CMK (cell line): ENCODE measurements around the gene CLCN4.

Source experiments
- DNase-seq: peaks from one replicate; pipeline ENCODE4 v3.0.0-alpha.2; 2010; ENCODE audit warnings: low read depth

Gene CLCN4

GRCh38 chrX:10156199-10157031 lies at the start of gene CLCN4:
Gene CLCN4 (plus strand): TSS chrX:10156975. CDS start chrX:10185033, 28,058 bp downstream.
- no peak for DNase-seq

- no peak for DNase-seq
Measured at GRCh38 chrX:10107483-10107882, 49.3 kb upstream of the CLCN4 start.

- no peak for DNase-seq
Measured at GRCh38 chrX:10108288-10108687, 48.5 kb upstream of the CLCN4 start.

- DNase-seq: no peak
Measured at GRCh38 chrX:10109695-10110094, 47.1 kb upstream of the CLCN4 start.

GRCh38 chrX:10110316-10110935 lies 46.3 kb upstream of the CLCN4 start:
- DNase-seq: no peak

GRCh38 chrX:10110984-10111363 lies 45.8 kb upstream of the CLCN4 start:
- no peak for DNase-seq

GRCh38 chrX:10111364-10112148 lies 45.2 kb upstream of the CLCN4 start:
- no peak for DNase-seq

- DNase-seq: no peak
Measured at GRCh38 chrX:10112510-10112909, 44.3 kb upstream of the CLCN4 start.

- no peak for DNase-seq
Measured at GRCh38 chrX:10115082-10115481, 41.7 kb upstream of the CLCN4 start.

GRCh38 chrX:10117301-10117700 lies 39.5 kb upstream of the CLCN4 start:
- no peak for DNase-seq

- DNase-seq: no peak
Measured at GRCh38 chrX:10117864-10118377, 38.9 kb upstream of the CLCN4 start.

- DNase-seq: no peak
Measured at GRCh38 chrX:10118530-10118929, 38.2 kb upstream of the CLCN4 start.

GRCh38 chrX:10119399-10119990 lies 37.3 kb upstream of the CLCN4 start:
- DNase-seq: peak; percentile 43

- no peak for DNase-seq
Measured at GRCh38 chrX:10120331-10120730, 36.4 kb upstream of the CLCN4 start.

GRCh38 chrX:10120828-10121227 lies 35.9 kb upstream of the CLCN4 start:
- DNase-seq: no peak

GRCh38 chrX:10121787-10122186 lies 35.0 kb upstream of the CLCN4 start:
- no peak for DNase-seq

GRCh38 chrX:10124506-10125247 lies 32.1 kb upstream of the CLCN4 start:
- DNase-seq: no peak

- no peak for DNase-seq
Measured at GRCh38 chrX:10125248-10125615, 31.5 kb upstream of the CLCN4 start.

GRCh38 chrX:10126044-10126443 lies 30.7 kb upstream of the CLCN4 start:
- DNase-seq: no peak

GRCh38 chrX:10126834-10127233 lies 29.9 kb upstream of the CLCN4 start:
- DNase-seq: no peak

- no peak for DNase-seq
Measured at GRCh38 chrX:10128386-10128785, 28.4 kb upstream of the CLCN4 start.

GRCh38 chrX:10129229-10129628 lies 27.5 kb upstream of the CLCN4 start:
- DNase-seq: no peak
